H1 (cell line): ENCODE data around the gene ZNF804B. TPM values are rescaled to one million over a fixed set of nuclear protein-coding genes. Genes with fewer than 3 reads are reported as not detected.

Experiments used
- CTCF ChIA-PET: fragments of 300-600 bp; sonication (Branson Sonifier 250); formaldehyde crosslinking; loops from one replicate; lab custom pipeline; 2021; ENCODE audit not compliant: partially characterized antibody; lab: Charles Lee
- POLR2A ChIA-PET: fragments of 300-600 bp; sonication (Branson Sonifier 250); formaldehyde crosslinking; loops from one replicate; lab custom pipeline; 2021; ENCODE audit warnings: inconsistent platforms; ENCODE audit not compliant: partially characterized antibody; lab: Charles Lee
- DNase-seq, 2 experiments: peaks; one replicate each; pipeline versions ENCODE4 v3.0.0 to v3.0.0-alpha.2; 2010 to 2022; ENCODE audit warnings: low spot score in 2 of 2, low read depth in 1 of 2, mixed read lengths in 1 of 2
- FAIRE-seq: peaks from 2 replicates; lab custom pipeline; 2011; peaks lifted over from hg19 to GRCh38; lab: Jason Lieb, UNC
- H2AFZ ChIP-seq: 2 replicates; pipeline ENCODE4 v1.8.1; 2012; ENCODE audit warnings: low read length, inconsistent platforms
- H2AK5ac ChIP-seq: 2 replicates; pipeline ENCODE4 v1.6.1; 2013; ENCODE audit warnings: low read depth, low read length
- H2BK120ac ChIP-seq: replicated peaks from 2 replicates; pipeline ENCODE3; 2013; ENCODE audit warnings: low read depth, low read length, inconsistent platforms
- H2BK12ac ChIP-seq: 2 replicates; pipeline ENCODE4 v1.6.1; 2013; ENCODE audit warnings: low read depth, low read length
- H2BK15ac ChIP-seq: 2 replicates; pipeline ENCODE4 v1.6.1; 2013; ENCODE audit warnings: low read length
- H2BK20ac ChIP-seq: 2 replicates; pipeline ENCODE4 v1.6.1; 2013; ENCODE audit warnings: low read length
- H2BK5ac ChIP-seq: 2 replicates; pipeline ENCODE4 v1.6.1; 2013; ENCODE audit warnings: low read depth, low read length
- H3K14ac ChIP-seq: 2 replicates; pipeline ENCODE4 v1.6.1; 2013; ENCODE audit warnings: inconsistent platforms; ENCODE audit not compliant: insufficient read length
- H3K18ac ChIP-seq: 2 replicates; pipeline ENCODE4 v1.6.1; 2013; ENCODE audit warnings: low read length; ENCODE audit errors: extremely low read depth
- H3K23ac ChIP-seq: 2 replicates; pipeline ENCODE4 v1.6.1; 2013; ENCODE audit warnings: inconsistent platforms; ENCODE audit not compliant: insufficient read length
- H3K23me2 ChIP-seq: 2 replicates; pipeline ENCODE4 v1.6.1; 2013; ENCODE audit warnings: low read depth, low read length
- H3K27ac ChIP-seq: 2 replicates; pipeline ENCODE4 v1.6.1; 2011; ENCODE audit warnings: low read depth, low read length, inconsistent platforms
- H3K27me3 ChIP-seq, 4 experiments: replicated peaks in 1 of 4; 1 replicate in 1 of 4; 2 replicates in 3 of 4; pipeline versions ENCODE4 v1.6.1 to v1.8.1; 2011 to 2013; ENCODE audit warnings: low read length in 3 of 4, mild to moderate bottlenecking in 3 of 4, inconsistent platforms in 2 of 4, mixed read lengths in 2 of 4, moderate library complexity in 1 of 4; ENCODE audit not compliant: control insufficient read depth in 3 of 4, insufficient read depth in 3 of 4; ENCODE audit errors: extremely low read depth in 1 of 4
- H3K36me3 ChIP-seq, 4 experiments: 2 replicates each; pipeline versions ENCODE4 v1.6.1 to v1.8.1; 2011 to 2013; ENCODE audit warnings: mild to moderate bottlenecking in 4 of 4, low read length in 3 of 4, moderate library complexity in 2 of 4, control low read depth in 1 of 4, inconsistent platforms in 1 of 4; ENCODE audit not compliant: insufficient read depth in 4 of 4, control insufficient read depth in 2 of 4
- H3K4ac ChIP-seq: replicated peaks from 2 replicates; pipeline ENCODE3; 2013; ENCODE audit warnings: low read length, low read depth, mixed read lengths, inconsistent platforms; ENCODE audit not compliant: insufficient read length
- H3K4me1 ChIP-seq, 4 experiments: replicated peaks in 1 of 4; 1 replicate in 1 of 4; 2 replicates in 3 of 4; pipeline versions ENCODE4 v1.6.1 to v1.8.1; 2011 to 2013; ENCODE audit warnings: low read length in 3 of 4, inconsistent platforms in 2 of 4, mixed read lengths in 1 of 4; ENCODE audit not compliant: insufficient read depth in 4 of 4, control insufficient read depth in 3 of 4
- H3K4me2 ChIP-seq, 2 experiments: 2 replicates each; pipeline versions ENCODE4 v1.6.1 to v1.8.1; 2011 to 2013; ENCODE audit warnings: low read depth in 2 of 2, low read length in 2 of 2, control low read depth in 1 of 2, inconsistent platforms in 1 of 2, mild to moderate bottlenecking in 1 of 2; ENCODE audit not compliant: insufficient read depth in 1 of 2
- H3K4me3 ChIP-seq, 4 experiments: fragments of 200-600, 300-600 bp in 1 of 4; sonication (generic), shearing (Covaris generic), sonication (Bioruptor Twin) in 1 of 4; 2 replicates each; pipeline versions ENCODE4 v1.5.1 to v1.8.1; 2011 to 2016; ENCODE audit warnings: low read length in 4 of 4, low read depth in 3 of 4, control low read depth in 2 of 4, inconsistent platforms in 2 of 4, mild to moderate bottlenecking in 2 of 4, mixed read lengths in 1 of 4, moderate library complexity in 1 of 4; ENCODE audit not compliant: insufficient read depth in 2 of 4; ENCODE audit errors: extremely low read depth in 1 of 4
- H3K56ac ChIP-seq: replicated peaks from 2 replicates; pipeline ENCODE3; 2013; ENCODE audit warnings: low read depth, mild to moderate bottlenecking, mixed read lengths, low read length, inconsistent platforms; ENCODE audit not compliant: insufficient read length
- H3K79me1 ChIP-seq: 2 replicates; pipeline ENCODE4 v1.6.1; 2013; ENCODE audit warnings: low read depth, low read length, control low read depth
- H3K79me2 ChIP-seq, 2 experiments: 2 replicates each; pipeline versions ENCODE4 v1.6.1 to v1.8.1; 2012 to 2013; ENCODE audit warnings: low read length in 2 of 2, mild to moderate bottlenecking in 2 of 2, inconsistent platforms in 1 of 2; ENCODE audit not compliant: insufficient read depth in 2 of 2, control insufficient read depth in 1 of 2
- H3K9ac ChIP-seq, 4 experiments: replicated peaks in 1 of 4; 1 replicate in 1 of 4; 2 replicates in 3 of 4; pipeline versions ENCODE4 v1.6.1 to v1.8.1; 2011 to 2013; ENCODE audit warnings: low read depth in 3 of 4, low read length in 3 of 4, control low read depth in 2 of 4, mild to moderate bottlenecking in 2 of 4, moderate library complexity in 2 of 4, inconsistent platforms in 1 of 4; ENCODE audit errors: extremely low read depth in 1 of 4
- H3K9me3 ChIP-seq, 2 experiments: 2 replicates each; pipeline versions ENCODE4 v1.6.1 to v1.8.1; 2012 to 2013; ENCODE audit warnings: mild to moderate bottlenecking in 2 of 2, moderate library complexity in 2 of 2, control low read depth in 1 of 2, inconsistent platforms in 1 of 2, low read depth in 1 of 2, low read length in 1 of 2, mixed read lengths in 1 of 2; ENCODE audit not compliant: insufficient read depth in 2 of 2
- H4K20me1 ChIP-seq, 2 experiments: replicated peaks in 1 of 2; 2 replicates each; pipeline versions ENCODE3 to v1.8.1; 2011 to 2013; ENCODE audit warnings: inconsistent platforms in 2 of 2, low read length in 2 of 2, mild to moderate bottlenecking in 1 of 2; ENCODE audit not compliant: insufficient read depth in 2 of 2, control insufficient read depth in 1 of 2
- H4K5ac ChIP-seq: 2 replicates; pipeline ENCODE4 v1.6.1; 2013; ENCODE audit warnings: low read length, low read depth, mixed read lengths, inconsistent platforms; ENCODE audit not compliant: insufficient read length
- H4K8ac ChIP-seq: 2 replicates; pipeline ENCODE4 v1.8.0; 2013; ENCODE audit warnings: mild to moderate bottlenecking, moderate library complexity, low read length, inconsistent platforms; ENCODE audit not compliant: insufficient read depth; ENCODE audit errors: extremely low read depth
- H4K91ac ChIP-seq: replicated peaks from 2 replicates; pipeline ENCODE3; 2013; ENCODE audit warnings: low read length, mixed read lengths, inconsistent platforms; ENCODE audit not compliant: insufficient read length
- KDM1A ChIP-seq: fragments of 200-600, 300-600 bp; sonication (generic); IDR thresholded peaks from 2 replicates; pipeline ENCODE4 v1.7.1; 2016; ENCODE audit warnings: mild to moderate bottlenecking, low read length, borderline replicate concordance
- WGBS, 2 experiments: shearing (Covaris generic) in 1 of 2; methylation state at CpG; one replicate each; pipeline versions ENCODE4 v1.1.6 to v1.1.7; 2013 to 2015; ENCODE audit warnings: low lambda C conversion rate in 2 of 2, mixed read lengths in 2 of 2, inconsistent platforms in 1 of 2, low coverage in 1 of 2, missing lambda C conversion rate in 1 of 2; ENCODE audit not compliant: insufficient replicate concordance in 2 of 2, insufficient coverage in 1 of 2, insufficient read length in 1 of 2; ENCODE audit errors: extremely low coverage in 1 of 2, missing lambda C conversion rate in 1 of 2; 5-methylcytosine and 5-hydroxymethylcytosine counted together
- polyA plus RNA-seq, 7 experiments: library from polyadenylated mRNA; depleted of rRNA in 3 of 7; stranded (reverse) in 5 of 7; unstranded in 2 of 7; fragments of >200 nt in 5 of 7; fragments of 200-250 nt in 2 of 7; gene quantifications; 1 replicate in 5 of 7; 2 replicates in 1 of 7; 4 replicates in 1 of 7; pipeline versions ENCODE4 v1.2.1 to v1.2.3, GENCODE V29; 2011 to 2013; ENCODE audit warnings: missing spikeins in 2 of 7, mixed read lengths in 2 of 7
- total RNA-seq: library from RNA; stranded (reverse); fragmentation: NEBNext Ultra II Directional; extraction: Animal tissue kit (Norgen Biotek cat#: 25700); gene quantifications from 2 replicates; pipeline ENCODE4 v1.2.1, GENCODE V29; 2021

The ZNF804B gene
- total and polyA plus RNA-seq, 2 of the 8 experiments (the other 6 are each of a cell fraction or from before 2014, with no cell fraction given), result not detected

DNA sequence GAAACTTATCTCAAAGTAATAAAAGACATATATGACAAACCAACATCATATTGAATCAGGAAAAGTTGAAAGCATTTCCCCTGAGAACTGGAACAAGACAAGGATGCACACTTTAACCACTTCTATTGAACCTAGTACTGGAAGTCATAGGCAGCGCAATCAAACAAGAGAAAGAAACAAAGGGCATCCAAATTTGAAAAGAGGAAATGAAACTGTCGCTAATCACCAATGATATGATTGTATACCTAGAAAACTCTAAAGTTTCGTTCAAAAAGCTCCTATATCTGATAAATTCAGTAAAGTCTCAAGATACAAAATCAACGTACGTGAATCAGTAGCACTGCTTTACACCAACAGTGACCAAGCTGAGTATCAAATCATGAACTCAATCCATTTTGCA, 173.8 kb downstream of the ZNF804B start:
- H3K36me3 ChIP-seq, result no peaks in the 10 kb centered on the region
- TF ChIP-seq KDM1A, result no peak

More for the DNA sequence above, 173.8 kb downstream of the ZNF804B start:
- POLR2A ChIA-PET, result no interaction called here
- H4K91ac ChIP-seq, result no peak overlapping the region
- CTCF ChIA-PET, result no interaction called here
- no peak overlapping the region for H3K9ac ChIP-seq
- no peak overlapping the region for H3K4ac ChIP-seq
- no peak for DNase-seq
- no peak overlapping the region for H3K23ac ChIP-seq
- H2BK12ac ChIP-seq, result no peak overlapping the region
- H3K9me3 ChIP-seq, result no peaks in the 10 kb centered on the region
- WGBS, 2 experiments, result 95% methylated on average over 5 of the region's 5 CpGs; no CpG with 5 or more reads in 1 of the 2 experiments
- no peak overlapping the region for H2BK5ac ChIP-seq
- H4K5ac ChIP-seq, result no peak overlapping the region
- H3K23me2 ChIP-seq, result no peaks in the 10 kb centered on the region
- H2BK120ac ChIP-seq, result no peak overlapping the region
- H3K27ac ChIP-seq, result no peak overlapping the region
- no peak overlapping the region for H2BK15ac ChIP-seq
- FAIRE-seq, result no peak
- no peak overlapping the region for H3K56ac ChIP-seq
- H2AK5ac ChIP-seq, result no peak overlapping the region
- H2BK20ac ChIP-seq, result no peak overlapping the region
- H2AFZ ChIP-seq, result no peak overlapping the region
- H3K79me1 ChIP-seq, result no peaks in the 10 kb centered on the region
- no peaks in the 10 kb centered on the region for H4K20me1 ChIP-seq
- H3K79me2 ChIP-seq, result no peaks in the 10 kb centered on the region
- H3K4me2 ChIP-seq, result no peak overlapping the region
- H3K4me1 ChIP-seq, result no peaks in the 10 kb centered on the region
- H3K4me3 ChIP-seq, result no peak overlapping the region
- no peaks in the 10 kb centered on the region for H3K27me3 ChIP-seq
- H3K18ac ChIP-seq, result no peak overlapping the region
- no peak overlapping the region for H3K14ac ChIP-seq
- no peak overlapping the region for H4K8ac ChIP-seq
